Measurements from ENCODE around the gene MYOZ2.
A peak's percentile ranks its signal among the peaks of the same experiment; 100 is the strongest.

MYOZ2 gene

GRCh38 chr4:119197772-119198212, 62.2 kb downstream of the MYOZ2 start:
- DNase-seq (ENCODE audit: low spot score), result no peak

- peak; percentile 30 for DNase-seq (ENCODE audit: low spot score)
Observed at GRCh38 chr4:119204916-119205315, 69.3 kb downstream of the MYOZ2 start.

- DNase-seq (ENCODE audit: low spot score), result no peak
Observed at GRCh38 chr4:119205690-119206089, 70.1 kb downstream of the MYOZ2 start.

GRCh38 chr4:119206178-119206577, 70.5 kb downstream of the MYOZ2 start:
- DNase-seq (ENCODE audit: low spot score), result no peak

GRCh38 chr4:119207051-119207450, 71.4 kb downstream of the MYOZ2 start:
- DNase-seq (ENCODE audit: low spot score), result no peak

GRCh38 chr4:119209077-119209476, 73.4 kb downstream of the MYOZ2 start:
- DNase-seq (ENCODE audit: low spot score), result peak; percentile 98

GRCh38 chr4:119209586-119209985, 74.0 kb downstream of the MYOZ2 start:
- no peak for DNase-seq (ENCODE audit: low spot score)

- no peak for DNase-seq (ENCODE audit: low spot score)
Observed at GRCh38 chr4:119210775-119211174, 75.1 kb downstream of the MYOZ2 start.

GRCh38 chr4:119211867-119212233, 76.2 kb downstream of the MYOZ2 start:
- DNase-seq (ENCODE audit: low spot score), result no peak

- DNase-seq (ENCODE audit: low spot score), result peak; percentile 96
Observed at GRCh38 chr4:119212234-119212963, 76.8 kb downstream of the MYOZ2 start, which contains the start of gene USP53. TSS of gene USP53 (plus strand) at chr4:119212713. CDS start at chr4:119239760, 27,047 bp downstream.

- DNase-seq (ENCODE audit: low spot score), result peak; percentile 95
Observed at GRCh38 chr4:119212964-119213606, 77.5 kb downstream of the MYOZ2 start.

GRCh38 chr4:119218093-119218492, 82.5 kb downstream of the MYOZ2 start:
- no peak for DNase-seq (ENCODE audit: low spot score)

- no peak for DNase-seq (ENCODE audit: low spot score)
Observed at GRCh38 chr4:119221412-119221811, 85.8 kb downstream of the MYOZ2 start.

GRCh38 chr4:119227690-119228089, 92.1 kb downstream of the MYOZ2 start:
- no peak for DNase-seq (ENCODE audit: low spot score)

- DNase-seq (ENCODE audit: low spot score), result no peak
Observed at GRCh38 chr4:119228406-119228805, 92.8 kb downstream of the MYOZ2 start.

GRCh38 chr4:119229908-119230687, 94.5 kb downstream of the MYOZ2 start:
- DNase-seq (ENCODE audit: low spot score), result no peak

GRCh38 chr4:119231491-119231890, 95.9 kb downstream of the MYOZ2 start:
- no peak for DNase-seq (ENCODE audit: low spot score)

- DNase-seq (ENCODE audit: low spot score), result no peak
Observed at GRCh38 chr4:119232286-119232685, 96.7 kb downstream of the MYOZ2 start.

- DNase-seq (ENCODE audit: low spot score), result no peak
Observed at GRCh38 chr4:119233191-119233590, 97.6 kb downstream of the MYOZ2 start.

- no peak for DNase-seq (ENCODE audit: low spot score)
Observed at GRCh38 chr4:119233750-119234149, 98.1 kb downstream of the MYOZ2 start.

- DNase-seq (ENCODE audit: low spot score), result no peak
Observed at GRCh38 chr4:119237201-119237600, 101.6 kb downstream of the MYOZ2 start.

Measured in kidney capillary endothelial cell (primary cell).